ENCODE data around the gene BTG4. TPM values are rescaled to one million over a fixed set of nuclear protein-coding genes. Genes with fewer than 3 reads are reported as not detected.

The BTG4 gene
- total and polyA plus RNA-seq, 2 of the 8 experiments (the other 6 are each of a cell fraction or from before 2014, with no cell fraction given): 0.06 TPM; not detected in 1

DNA sequence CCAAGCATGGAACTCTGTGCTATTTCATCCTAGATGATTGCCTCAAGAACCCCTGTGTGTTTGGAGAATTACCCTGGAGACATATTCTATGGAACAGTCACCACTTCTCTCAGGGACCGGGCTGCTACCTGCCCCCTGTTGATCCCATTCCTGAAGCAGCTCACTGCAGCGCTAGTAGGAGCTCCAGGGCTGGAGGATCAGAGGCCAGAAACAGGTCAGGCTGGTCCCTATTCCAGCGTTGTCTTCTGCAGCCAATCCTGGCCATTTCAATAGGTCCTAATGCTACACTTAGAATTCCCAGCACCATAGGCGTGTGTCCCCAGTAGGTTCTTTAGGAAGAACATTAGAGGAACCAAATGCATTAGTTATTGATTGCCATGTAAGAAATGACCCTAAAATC, 48.9 kb downstream of the BTG4 start:
- no peak for FAIRE-seq
- H3K4ac ChIP-seq (replicated peaks; ENCODE audit: insufficient read length, low read depth, low read length): no peak overlapping the region
- POLR2A ChIA-PET (ENCODE audit: partially characterized antibody): no interaction called here
- CTCF ChIA-PET (ENCODE audit: partially characterized antibody): interaction anchor here (1.0 to 3.5 kb wide), 7 partner anchors 8 to 314 kb away, joined by 3 to 22 read pairs (median 4); no protein-coding TSS in a partner anchor
- no peak overlapping the region for H2BK15ac ChIP-seq (ENCODE audit: low read length)
- H3K18ac ChIP-seq (ENCODE audit: extremely low read depth, low read length): no peak overlapping the region
- no peak overlapping the region for H2BK120ac ChIP-seq (replicated peaks; ENCODE audit: low read depth, low read length)
- H2BK12ac ChIP-seq (ENCODE audit: low read depth, low read length): no peak overlapping the region
- H2AFZ ChIP-seq (ENCODE audit: low read length): no peak overlapping the region
- no peak overlapping the region for H2BK5ac ChIP-seq (ENCODE audit: low read depth, low read length)
- 88% methylated on average over 4 of the region's 4 CpGs; no CpG with 5 or more reads in 1 of the 2 experiments for WGBS, 2 experiments (ENCODE audit: extremely low coverage in 1 of 2, insufficient coverage in 1 of 2, insufficient read length in 1 of 2, insufficient replicate concordance in 2 of 2, low coverage in 1 of 2, low lambda C conversion rate in 2 of 2, missing lambda C conversion rate in 1 of 2)
- no peak overlapping the region for H3K23ac ChIP-seq (ENCODE audit: insufficient read length)
- no peaks in the 10 kb centered on the region for H3K4me1 ChIP-seq (replicated peaks in 1 of 4; ENCODE audit: control insufficient read depth in 3 of 4, insufficient read depth in 4 of 4, low read length in 3 of 4)
- H3K14ac ChIP-seq (ENCODE audit: insufficient read length): no peak overlapping the region
- no peak overlapping the region for H4K91ac ChIP-seq (replicated peaks; ENCODE audit: insufficient read length, low read length)
- H4K20me1 ChIP-seq (replicated peaks in 1 of 2; ENCODE audit: control insufficient read depth in 1 of 2, insufficient read depth in 2 of 2, low read length in 2 of 2): no peaks in the 10 kb centered on the region
- H3K9ac ChIP-seq (replicated peaks in 1 of 4; ENCODE audit: extremely low read depth in 1 of 4, low read depth in 3 of 4, low read length in 3 of 4): no peak overlapping the region
- no peak overlapping the region for H4K8ac ChIP-seq (ENCODE audit: extremely low read depth, insufficient read depth, low read length)
- no peak overlapping the region for H3K56ac ChIP-seq (replicated peaks; ENCODE audit: insufficient read length, low read depth, low read length)
- no peak for DNase-seq (ENCODE audit: low read depth in 1 of 2, low spot score in 2 of 2)
- no peaks in the 10 kb centered on the region for H3K36me3 ChIP-seq (ENCODE audit: control insufficient read depth in 2 of 4, insufficient read depth in 4 of 4, low read length in 3 of 4)
- no peak overlapping the region for H3K27ac ChIP-seq (ENCODE audit: low read depth, low read length)
- no peak overlapping the region for H2AK5ac ChIP-seq (ENCODE audit: low read depth, low read length)
- H3K9me3 ChIP-seq (ENCODE audit: insufficient read depth in 2 of 2, low read depth in 1 of 2, low read length in 1 of 2): no peaks in the 10 kb centered on the region
- H3K79me1 ChIP-seq (ENCODE audit: low read depth, low read length): no peaks in the 10 kb centered on the region
- no peak overlapping the region for H2BK20ac ChIP-seq (ENCODE audit: low read length)
- no peak overlapping the region for H3K4me2 ChIP-seq (ENCODE audit: insufficient read depth in 1 of 2, low read depth in 2 of 2, low read length in 2 of 2)
- no peaks in the 10 kb centered on the region for H3K79me2 ChIP-seq (ENCODE audit: control insufficient read depth in 1 of 2, insufficient read depth in 2 of 2, low read length in 2 of 2)
- H4K5ac ChIP-seq (ENCODE audit: insufficient read length, low read depth, low read length): no peak overlapping the region
- H3K27me3 ChIP-seq (replicated peaks in 1 of 4; ENCODE audit: control insufficient read depth in 3 of 4, extremely low read depth in 1 of 4, insufficient read depth in 3 of 4, low read length in 3 of 4): no peaks in the 10 kb centered on the region; a peak in 1 of 7 replicates
- no peak overlapping the region for H3K4me3 ChIP-seq (ENCODE audit: extremely low read depth in 1 of 4, insufficient read depth in 2 of 4, low read depth in 3 of 4, low read length in 4 of 4)
- H3K23me2 ChIP-seq (ENCODE audit: low read depth, low read length): no peaks in the 10 kb centered on the region
- no peak for TF ChIP-seq ZNF274 (IDR thresholded peaks at IDR 0.05; ENCODE audit: borderline replicate concordance, extremely low read depth, low read length)
- TF ChIP-seq SP4 (IDR thresholded peaks at IDR 0.05; ENCODE audit: low read length): no peak
- no peak for TF ChIP-seq BRCA1 (IDR thresholded peaks at IDR 0.05; ENCODE audit: low read depth, low read length)
- TF ChIP-seq YY1 (IDR thresholded peaks at IDR 0.05; ENCODE audit: low read depth, low read length): no peak
- TF ChIP-seq POU5F1 (IDR thresholded peaks at IDR 0.05; ENCODE audit: low read depth, low read length): no peak
- no peak for TF ChIP-seq SUZ12 (IDR thresholded peaks at IDR 0.05; ENCODE audit: low read length)
- no peak for TF ChIP-seq RAD21 (IDR thresholded peaks at IDR 0.05 in 1 of 2, conservative IDR thresholded peaks at IDR 0.05 in 1 of 2; ENCODE audit: low read depth in 2 of 2, low read length in 2 of 2)
- no peak for TF ChIP-seq RFX5 (IDR thresholded peaks at IDR 0.05; ENCODE audit: borderline replicate concordance, low read depth, low read length)
- no peak for TF ChIP-seq SIX5 (IDR thresholded peaks at IDR 0.05; ENCODE audit: low read depth, low read length)
- TF ChIP-seq, protein P1, sequence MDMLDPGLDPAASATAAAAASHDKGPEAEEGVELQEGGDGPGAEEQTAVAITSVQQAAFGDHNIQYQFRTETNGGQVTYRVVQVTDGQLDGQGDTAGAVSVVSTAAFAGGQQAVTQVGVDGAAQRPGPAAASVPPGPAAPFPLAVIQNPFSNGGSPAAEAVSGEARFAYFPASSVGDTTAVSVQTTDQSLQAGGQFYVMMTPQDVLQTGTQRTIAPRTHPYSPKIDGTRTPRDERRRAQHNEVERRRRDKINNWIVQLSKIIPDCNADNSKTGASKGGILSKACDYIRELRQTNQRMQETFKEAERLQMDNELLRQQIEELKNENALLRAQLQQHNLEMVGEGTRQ (IDR thresholded peaks at IDR 0.05; ENCODE audit: low read length): no peak
- TF ChIP-seq TCF12 (IDR thresholded peaks at IDR 0.05; ENCODE audit: low read depth, low read length): no peak
- TF ChIP-seq TBP (IDR thresholded peaks at IDR 0.05; ENCODE audit: low read depth, low read length): no peak
- TF ChIP-seq, protein P2, sequence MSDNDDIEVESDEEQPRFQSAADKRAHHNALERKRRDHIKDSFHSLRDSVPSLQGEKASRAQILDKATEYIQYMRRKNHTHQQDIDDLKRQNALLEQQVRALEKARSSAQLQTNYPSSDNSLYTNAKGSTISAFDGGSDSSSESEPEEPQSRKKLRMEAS (IDR thresholded peaks at IDR 0.05): no peak
- TF ChIP-seq SIRT6 (IDR thresholded peaks at IDR 0.05; ENCODE audit: low read length): no peak

All from H1 (cell line).